SW 1271 (cell line): Measurements from ENCODE around the gene DCLK2.

Experiments
- DNase-seq, 2 experiments: peaks; one replicate each; lab custom pipeline; 2025; lab: John Stamatoyannopoulos, UW

Gene DCLK2

DNA sequence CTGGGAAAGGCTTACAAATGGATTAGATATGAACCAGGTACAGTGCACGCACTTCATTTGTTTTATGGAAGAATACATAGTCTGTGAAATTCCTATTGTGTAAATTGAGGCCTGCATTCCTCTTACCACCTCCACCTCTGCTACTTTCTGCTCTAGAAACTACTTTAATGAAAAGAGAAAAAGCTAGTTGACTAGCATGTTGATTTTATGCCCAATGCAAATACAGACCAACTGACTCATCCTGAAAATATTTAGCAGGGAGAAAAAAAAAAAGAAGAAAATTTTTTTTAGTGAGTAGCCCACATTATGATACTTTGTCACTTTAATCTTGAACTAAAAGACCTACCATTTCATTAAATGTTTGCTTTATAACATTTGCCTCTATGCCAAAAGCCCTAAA lies 41.2 kb downstream of the DCLK2 start:
- DNase-seq: peak in 1 of 2 experiments; percentile 3

DNA sequence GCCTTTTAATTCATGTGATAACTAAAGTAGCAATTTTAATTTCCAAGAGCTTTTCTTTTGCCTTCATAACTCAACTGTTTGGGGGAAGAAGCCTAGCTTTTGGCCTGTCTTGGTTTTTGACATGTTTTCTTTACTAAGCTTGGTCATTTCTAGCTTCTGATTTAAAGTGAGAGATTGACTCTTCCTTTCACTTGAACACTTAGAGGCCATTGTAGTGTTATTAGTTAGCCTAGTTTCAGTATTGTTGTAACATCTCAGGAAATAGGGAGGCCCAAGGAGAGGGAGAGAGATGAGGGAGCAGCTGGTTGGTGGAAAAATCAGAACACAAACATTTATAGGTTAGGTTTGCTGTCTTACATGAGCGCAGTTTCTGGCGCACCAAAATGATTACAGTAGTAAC lies 44.8 kb downstream of the DCLK2 start:
- DNase-seq: no peak

DNA sequence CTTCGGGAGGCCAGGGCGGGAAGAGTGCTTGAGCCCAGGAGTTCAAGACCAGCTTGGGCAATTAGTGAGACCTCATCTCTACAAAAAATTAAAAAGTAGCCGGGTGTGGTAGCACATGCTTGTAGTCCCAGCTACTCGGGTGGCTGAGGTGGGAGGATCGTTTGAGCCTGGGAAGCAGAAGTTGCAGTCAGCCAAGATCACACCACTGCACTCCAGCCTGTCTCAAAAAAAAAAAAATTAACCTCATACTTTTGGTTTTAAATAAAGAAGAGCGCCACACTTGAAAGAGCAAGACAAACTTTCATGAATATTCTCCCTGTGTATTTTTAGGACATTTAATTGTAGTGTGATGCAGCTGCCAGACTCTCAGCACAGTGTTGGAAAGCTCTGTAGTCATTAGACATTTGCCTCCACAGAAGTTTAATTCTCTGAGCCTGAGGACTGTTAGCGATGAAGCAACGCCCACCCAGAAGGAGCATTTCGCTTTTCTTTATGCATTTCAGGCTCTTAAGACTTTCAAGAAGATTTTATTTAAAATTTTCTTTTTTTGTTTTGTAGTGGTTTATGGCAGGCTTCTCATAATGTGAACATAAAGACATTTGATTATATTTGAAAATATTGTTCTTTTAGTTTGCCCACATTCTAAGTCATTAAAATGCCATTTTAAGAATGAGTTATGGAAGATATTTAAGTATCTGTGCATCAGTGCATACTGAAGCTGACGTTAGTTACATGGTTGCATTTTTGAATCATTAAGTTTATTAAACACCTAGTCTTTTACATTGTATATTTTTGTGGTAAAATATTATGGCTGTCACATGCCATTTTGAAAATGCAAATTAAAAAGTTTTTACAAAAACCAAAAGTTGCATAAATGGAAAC lies 45.8 kb downstream of the DCLK2 start:
- DNase-seq: no peak

DNA sequence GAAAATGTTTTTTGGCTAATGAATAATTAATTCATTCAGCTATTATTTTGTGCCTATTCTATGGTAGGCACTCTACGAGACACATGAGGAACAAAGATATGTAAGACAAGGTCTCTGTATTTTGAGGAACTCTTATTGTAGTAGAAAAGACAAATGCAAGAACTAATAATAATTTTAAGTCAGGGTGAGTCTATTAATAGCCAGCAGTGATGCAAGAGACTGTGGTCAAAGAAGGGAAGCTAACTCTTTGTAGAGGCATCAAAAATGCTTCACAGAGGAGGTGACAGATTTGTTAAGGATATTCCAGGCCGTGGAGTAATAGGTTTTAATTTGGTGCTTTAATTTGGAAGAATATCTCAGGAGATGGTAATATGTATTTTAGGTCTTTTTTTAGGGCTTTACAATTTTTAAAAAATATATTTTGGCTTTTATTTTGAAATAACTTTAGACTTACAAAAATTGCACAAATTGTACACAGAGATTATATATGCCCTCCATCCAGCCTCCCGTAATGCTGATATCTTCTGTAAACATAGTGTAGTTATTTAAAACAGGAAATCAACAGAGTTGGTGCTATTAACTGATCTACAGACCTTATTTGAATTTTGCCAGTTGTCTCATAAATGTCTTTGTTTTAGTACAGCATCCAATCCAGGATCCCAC lies 48.1 kb downstream of the DCLK2 start:
- no peak for DNase-seq

DNA sequence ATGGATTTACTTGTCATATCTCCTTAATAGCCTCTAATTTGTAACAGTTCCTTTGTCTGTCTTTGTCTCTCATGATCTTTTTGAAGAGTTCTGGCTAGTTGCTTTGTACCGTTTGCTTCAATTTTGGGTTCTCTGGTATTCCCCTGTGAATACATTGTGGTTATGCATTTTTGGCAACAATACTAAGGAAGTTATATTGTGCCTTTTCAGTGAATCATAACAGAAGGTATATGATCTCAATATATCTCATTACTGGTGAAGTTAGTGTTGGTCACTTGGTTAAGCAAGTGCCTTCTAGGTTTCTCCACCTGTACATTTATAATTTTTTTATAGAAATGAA lies 48.6 kb downstream of the DCLK2 start:
- peak in 1 of 2 experiments; percentile 39 for DNase-seq

DNA sequence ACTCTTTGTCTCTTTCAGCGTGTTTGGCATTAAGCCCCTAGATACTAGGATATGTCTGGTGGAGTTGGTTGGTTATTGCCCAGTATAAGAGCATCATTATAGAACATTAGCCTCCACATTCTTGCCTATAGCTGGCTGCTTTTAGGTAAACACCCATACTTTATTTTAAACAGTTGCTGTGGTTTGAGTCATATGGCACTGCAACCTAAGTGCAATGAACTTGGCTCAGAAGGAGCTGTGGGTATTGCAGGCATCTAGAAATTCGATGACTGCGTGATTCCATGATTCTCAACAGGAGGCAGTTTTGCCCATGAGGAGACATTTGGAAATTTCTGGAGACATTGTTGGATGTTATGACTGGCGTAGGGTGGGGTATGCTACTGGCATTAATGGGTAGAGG lies 49.5 kb downstream of the DCLK2 start:
- DNase-seq: no peak

DNA sequence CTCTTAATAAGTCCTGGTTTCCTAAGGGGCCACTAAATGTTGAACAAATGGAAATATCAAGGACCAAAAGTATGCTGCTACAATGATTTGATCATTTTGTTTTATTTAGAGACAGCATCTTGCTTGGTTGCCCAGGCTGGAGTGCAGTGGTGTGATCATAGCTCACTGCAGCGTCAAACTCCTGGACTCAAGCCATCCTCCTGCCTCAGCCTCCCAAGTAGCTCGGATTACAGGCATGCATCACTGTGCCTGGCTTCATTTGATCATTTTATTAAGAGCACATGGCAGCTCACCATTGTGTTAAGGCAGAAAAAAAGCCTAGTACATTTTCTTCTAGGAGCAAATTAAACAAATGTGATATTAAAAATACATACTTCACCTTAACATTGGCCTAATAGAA lies 52.7 kb downstream of the DCLK2 start:
- no peak for DNase-seq

DNA sequence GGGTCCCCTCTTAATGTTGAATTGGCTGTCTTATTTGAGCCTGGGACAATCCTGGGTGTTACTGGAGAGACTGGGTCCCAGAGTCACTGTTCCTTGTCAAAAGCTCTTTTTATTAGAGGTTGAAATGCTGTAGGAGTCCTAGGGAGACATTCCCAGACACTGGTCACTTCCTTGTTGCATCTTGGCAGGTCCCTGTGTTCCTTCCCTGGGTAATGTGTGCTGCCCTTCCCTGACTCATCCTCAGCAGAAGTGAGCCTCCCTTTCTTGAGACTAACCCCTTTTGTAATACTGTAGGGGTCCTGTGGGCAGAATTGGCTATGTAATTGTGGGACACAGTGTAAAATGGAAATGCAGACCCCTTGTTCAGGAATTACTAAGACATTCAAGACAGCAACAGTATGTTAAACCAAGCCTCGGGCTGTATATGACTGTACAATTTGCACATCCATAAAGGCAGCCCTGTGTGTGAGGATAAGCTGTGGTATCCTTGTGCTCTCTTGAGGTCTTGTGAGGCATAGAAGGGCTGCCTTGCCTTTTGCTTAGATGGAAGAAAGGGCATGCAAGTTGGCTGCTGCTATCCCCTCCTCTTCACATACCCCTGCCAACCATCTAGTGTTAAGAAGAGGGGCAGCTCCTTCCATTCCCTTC lies 53.5 kb downstream of the DCLK2 start:
- no peak for DNase-seq

DNA sequence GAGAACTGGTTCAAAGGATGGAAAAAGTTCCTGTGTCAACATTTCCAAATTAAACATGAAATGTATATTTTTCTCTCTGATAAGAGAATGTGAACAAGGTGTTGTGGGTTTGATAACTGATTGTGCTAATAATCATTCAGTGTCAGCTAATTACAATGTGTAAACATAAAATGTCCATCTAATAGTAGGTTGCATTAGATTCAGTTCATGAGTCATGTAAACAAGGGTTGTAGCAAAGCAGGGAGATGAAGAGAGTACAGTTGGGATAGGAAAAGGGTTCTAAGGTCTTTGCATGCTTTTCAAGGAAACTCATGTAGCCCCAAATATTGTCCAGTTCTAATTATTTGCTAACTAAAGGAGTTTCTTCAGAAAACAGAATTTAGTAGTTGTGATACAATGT lies 55.4 kb downstream of the DCLK2 start:
- no peak for DNase-seq

DNA sequence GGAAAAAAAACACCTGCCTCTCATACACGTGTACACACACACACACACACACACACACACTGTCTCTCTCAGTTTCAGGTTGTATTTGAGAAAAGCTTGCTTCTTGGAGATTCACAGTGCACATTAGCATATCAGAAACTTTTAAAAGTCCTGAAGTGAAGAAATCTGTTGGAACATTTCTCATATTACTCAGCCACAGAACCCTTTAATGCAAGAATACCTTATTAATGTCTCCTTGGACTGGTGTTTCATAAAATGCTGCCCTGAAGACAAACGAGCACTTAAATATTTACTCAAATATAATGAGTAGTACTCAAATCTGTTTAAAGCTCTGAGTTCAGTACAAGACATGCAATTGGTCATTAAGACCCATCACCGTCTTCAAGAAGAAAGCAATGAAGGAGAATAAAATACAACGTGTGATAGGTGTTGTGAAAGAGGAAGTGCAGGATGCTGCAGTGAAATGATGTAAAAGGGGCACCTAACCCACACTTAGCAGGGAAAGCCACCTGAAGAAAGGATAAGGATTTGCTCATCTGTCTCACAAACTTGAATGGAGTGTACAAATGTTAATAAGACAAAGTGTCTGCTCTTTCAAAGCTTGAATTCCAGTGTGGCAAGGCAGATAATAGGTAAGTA lies 57.0 kb downstream of the DCLK2 start:
- DNase-seq: no peak

DNA sequence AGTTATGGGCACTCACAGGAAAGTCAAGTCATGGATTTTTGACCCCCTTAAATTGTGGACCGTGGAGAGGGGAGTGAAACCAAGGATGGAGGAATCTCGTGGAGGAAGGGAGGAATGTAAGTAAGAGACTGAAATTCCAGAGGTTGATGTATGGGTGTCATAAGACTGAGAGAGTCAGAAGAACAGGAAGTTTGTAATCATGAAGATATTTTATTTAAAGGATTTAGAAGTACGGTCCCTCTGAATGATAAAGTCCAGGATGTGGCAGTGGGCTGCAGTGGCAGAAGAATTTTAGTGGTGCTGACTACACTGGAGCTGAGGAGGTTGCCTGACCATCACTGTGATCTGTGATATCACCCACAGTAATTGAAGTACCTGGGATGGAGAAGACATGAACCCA lies 57.8 kb downstream of the DCLK2 start:
- peak in 1 of 2 experiments; percentile 40 for DNase-seq

DNA sequence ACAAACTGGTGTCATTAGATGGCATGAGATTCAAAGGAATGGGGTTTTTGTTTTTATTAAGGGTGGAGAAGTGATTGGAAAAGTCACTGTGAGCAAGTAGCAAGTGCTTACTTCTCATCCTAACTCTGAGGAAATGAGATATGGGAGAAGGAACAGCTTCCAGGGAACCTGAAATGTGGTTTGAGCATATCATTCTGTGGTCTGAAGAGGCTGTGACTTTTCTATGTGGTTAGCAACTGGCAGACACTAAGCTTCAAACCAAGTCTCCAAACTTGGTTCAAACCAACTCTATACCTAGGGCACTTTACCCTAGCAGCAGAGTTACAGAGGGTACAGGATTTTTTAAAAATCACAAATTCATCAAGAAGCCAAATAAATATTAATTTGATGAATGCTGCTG lies 58.2 kb downstream of the DCLK2 start:
- DNase-seq: peak in 1 of 2 experiments; percentile 12

DNA sequence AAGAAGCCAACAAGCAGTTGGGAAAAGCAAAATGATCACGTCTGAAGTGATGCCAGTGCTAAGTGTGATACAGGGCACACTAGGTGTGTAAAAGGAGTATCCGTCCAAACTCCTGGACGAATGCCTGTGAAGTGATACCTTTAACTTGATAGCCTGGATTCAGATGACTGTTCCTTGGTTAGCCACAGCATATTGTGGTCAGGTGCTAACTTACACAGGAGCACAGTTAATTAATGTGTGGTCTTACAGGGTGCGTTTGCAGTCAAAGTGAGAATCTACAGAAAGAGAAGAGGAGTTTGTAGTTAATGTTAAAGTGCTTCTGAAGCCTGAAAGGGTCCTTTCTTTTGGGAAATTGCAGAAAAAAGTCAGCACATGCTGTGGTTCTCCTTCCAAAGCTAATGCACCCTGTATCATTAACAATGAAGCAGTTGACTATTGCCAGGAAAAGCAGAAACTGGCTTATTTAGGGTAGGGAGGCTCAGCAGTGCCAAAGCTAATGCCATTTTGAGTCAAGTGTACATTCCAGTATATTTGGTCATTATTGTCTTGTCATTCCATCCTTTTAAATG lies 61.1 kb downstream of the DCLK2 start:
- DNase-seq: no peak

DNA sequence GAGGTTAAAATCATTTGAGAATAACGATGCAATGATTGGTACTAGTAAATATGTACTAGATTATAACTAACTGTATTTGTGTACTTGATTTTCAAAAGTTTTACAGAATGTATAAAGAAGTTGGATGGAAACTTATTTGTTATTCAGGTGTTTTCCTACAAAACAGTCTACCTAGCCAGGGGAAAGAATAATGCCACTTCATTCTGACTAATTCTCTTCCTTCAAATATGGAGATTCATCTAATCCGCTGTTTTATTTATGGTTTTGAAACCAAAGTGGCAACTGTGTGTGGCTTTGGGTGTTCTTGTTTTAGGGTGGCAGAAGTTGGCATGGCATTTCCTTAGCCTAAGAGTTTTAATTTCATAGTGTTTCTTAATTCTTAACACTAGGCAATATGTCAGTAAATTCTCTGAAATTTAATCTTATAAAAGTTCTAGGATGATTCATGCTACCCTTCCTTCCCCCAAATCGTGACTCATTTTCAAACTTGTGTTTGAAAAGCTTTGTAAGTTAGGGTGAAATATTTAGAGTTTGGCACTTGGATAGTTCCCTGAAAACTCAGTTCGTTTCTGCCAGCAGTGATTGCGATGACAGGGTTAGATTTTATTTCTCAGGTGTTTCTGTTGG lies 62.6 kb downstream of the DCLK2 start:
- peak in 1 of 2 experiments; percentile 6 for DNase-seq

DNA sequence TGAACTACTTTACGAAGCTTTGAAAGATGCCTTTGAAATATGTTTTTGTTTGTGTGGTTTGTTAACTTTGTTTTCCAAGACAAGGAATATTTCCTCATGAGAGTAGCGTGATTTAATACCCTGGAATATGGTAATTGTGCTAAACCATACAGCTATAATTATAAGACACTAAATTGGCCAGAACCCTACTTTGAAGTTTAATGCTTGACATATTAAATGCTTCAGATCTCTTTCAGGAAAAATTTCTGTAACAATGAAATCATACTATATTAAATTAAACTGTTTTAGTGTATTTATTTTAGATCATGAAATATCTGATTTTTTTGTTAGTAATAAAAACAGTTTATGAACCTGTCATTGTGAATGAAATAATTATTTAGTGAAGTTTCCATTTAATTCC lies 63.5 kb downstream of the DCLK2 start:
- DNase-seq: no peak

DNA sequence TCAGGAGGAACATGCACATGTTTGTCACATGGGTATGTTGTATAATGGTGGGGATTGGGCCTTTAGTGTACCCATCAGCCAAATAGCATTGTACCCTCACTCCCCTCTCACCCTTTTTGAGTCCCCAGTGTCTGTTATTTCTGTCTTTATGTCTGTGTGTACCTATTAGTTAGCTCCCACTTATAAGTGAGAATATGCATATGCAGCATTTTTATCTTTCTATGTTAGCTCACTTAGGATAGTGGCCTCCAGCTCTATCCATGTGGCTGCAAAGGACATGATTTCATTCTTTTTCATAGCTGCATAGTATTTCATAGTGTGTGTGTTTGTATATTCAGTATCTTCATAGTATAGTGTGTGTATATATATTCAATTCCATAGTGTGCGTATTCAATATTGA lies 64.6 kb downstream of the DCLK2 start:
- no peak for DNase-seq

DNA sequence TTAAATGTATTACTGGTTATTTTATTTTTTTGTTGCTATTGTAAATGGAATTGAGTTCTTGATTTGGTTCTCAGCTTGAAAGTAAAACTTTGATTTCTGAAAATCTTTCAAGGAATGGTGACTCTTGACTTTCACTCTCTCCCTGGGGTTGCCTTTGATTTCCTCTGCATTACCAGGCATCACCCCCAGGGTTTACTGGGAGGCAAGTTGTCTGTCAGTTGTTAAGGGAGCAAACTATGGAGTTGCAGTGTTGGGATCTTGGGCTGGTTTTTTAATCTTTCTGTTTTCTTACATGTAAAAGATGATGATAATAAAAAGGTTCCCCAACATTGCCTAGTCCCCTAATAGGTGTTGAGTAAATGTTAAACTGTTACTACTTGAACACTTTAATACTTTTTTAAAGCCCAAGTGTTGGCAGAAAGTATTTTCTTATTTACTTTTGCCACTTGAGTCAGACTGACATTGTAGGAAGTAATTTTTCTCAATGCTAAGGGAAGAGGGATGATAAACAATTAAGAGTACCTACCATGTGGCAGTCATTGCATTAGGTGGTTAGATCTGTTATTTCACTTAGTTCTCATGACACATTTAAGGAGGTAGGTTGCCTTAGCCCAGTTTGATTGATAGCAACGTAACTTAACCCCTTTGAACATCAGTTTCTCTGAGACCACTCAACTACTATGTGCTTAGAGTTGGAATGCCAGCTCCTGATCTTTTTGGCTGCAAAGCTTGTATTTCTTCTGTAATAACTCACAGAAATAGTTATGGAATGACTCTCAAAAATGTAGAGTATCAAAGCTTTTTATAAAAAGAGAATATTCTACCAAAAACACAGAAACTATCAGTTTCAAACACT lies 67.1 kb downstream of the DCLK2 start:
- peak in 1 of 2 experiments; percentile 1 for DNase-seq

DNA sequence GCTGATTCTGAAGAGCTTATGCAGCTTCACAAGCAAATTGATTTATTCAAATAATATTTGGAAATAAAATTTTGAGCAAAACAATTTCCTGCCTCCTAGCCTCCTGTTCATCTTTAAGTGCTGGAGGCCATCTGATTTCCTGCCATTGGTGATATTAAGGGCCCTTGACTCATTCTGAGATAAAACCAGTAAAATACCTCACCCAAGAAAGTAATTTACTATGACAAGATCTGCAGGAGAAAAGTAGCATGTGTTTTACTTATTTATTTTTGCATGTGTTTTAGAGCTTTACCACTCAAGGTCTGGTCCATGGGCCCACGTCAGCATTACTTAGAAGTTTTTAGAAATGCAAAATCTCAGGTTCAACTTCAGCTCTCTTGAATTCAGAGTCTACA lies 67.7 kb downstream of the DCLK2 start:
- no peak for DNase-seq

DNA sequence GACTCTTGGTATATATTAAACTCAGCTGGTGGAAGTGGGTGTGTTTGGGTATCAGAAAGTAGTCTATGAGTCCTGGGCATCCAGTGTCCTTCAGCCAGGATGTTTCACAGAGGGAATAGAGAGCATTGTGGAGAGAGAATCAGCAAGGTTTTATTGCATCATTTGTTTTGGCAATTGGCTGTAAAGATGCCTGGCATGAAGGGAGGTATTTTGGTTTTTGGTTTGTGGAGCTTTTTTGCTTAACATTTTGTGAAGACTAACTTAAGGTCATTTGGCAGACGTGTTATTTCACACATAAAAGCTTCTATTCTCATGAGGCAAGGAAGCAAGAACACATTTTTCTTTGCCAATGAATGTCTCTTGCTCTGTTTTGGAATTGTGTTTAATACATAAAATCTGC lies 71.1 kb downstream of the DCLK2 start:
- no peak for DNase-seq

DNA sequence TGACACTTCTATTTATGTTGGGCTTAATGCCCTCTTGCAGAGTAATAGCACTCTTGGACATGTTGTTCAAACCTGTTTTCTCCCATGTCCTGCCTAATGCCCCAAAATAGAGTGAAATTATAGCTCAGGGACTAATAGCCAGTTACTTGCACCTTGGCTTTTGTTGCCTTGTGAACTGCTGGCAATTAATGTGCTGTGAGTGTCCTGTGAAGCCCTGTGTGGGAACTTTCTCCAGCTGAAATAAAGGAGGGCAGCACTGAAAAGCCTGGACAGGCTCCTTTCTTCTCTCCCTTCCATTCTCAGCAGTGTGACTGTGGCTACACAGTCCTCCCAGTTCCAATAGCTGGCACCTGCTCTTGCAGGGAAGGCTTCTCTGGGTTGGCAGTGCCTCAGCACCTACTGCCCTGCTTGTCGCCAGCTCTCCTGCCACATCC lies 72.4 kb downstream of the DCLK2 start:
- DNase-seq: no peak

DNA sequence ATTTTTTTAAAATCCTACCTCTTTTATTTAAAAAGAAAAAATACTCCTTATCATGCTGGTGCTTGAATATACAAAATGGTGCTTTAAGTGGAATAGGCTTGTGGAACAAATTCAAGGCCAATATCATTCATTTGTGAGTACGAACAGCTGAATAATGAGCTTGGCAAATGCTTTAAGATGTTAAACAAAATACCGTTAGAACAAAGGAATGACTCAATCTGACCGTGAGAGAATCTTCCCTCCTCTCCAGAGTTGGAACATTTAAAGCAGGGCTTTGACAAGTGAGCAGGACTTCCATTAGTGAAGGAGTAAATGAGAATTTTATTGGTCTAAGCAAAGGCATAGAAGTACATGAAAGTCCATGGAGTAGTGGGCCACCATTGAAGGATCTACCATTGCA lies 74.5 kb downstream of the DCLK2 start:
- DNase-seq: no peak
